GM23338 (cell line): ENCODE results near the gene CAMTA1.

Experiments used
- CTCF ChIP-seq, 2 experiments: fragments of 200-600 bp in 1 of 2; sonication (generic) in 1 of 2; conservative IDR thresholded peaks; 2 replicates each; pipeline versions ENCODE4 v1.5.1 to v1.6.1; 2016 to 2017; ENCODE audit warnings: antibody characterized with exemption in 2 of 2, low read depth in 2 of 2, mild to moderate bottlenecking in 2 of 2, moderate library complexity in 1 of 2
- ETS1 ChIP-seq: IDR thresholded peaks from 2 replicates; pipeline ENCODE4 v1.6.1; 2016; ENCODE audit warnings: antibody characterized with exemption
- NANOG ChIP-seq: IDR thresholded peaks from 2 replicates; pipeline ENCODE4 v1.6.1; 2016; ENCODE audit warnings: antibody characterized with exemption, borderline replicate concordance

- no peak for TF ChIP-seq NANOG
- no peak for TF ChIP-seq ETS1
- no peak for TF ChIP-seq CTCF (conservative IDR thresholded peaks at IDR 0.05; ENCODE audit: low read depth in 2 of 2)
These were observed 138.2 kb downstream of the CAMTA1 start for GRCh38 chr1:6923416-6923815.
